GM23248 (cell line): ENCODE data around the gene KLK3.

Source experiments
- EZH2 ChIP-seq: fragments of 200-600 bp; sonication (generic); IDR thresholded peaks from 2 replicates; pipeline ENCODE4 v1.6.1; 2018; ENCODE audit warnings: antibody characterized with exemption, mild to moderate bottlenecking; ENCODE audit not compliant: insufficient read depth, poor library complexity, severe bottlenecking
- EZH2phosphoT487 ChIP-seq: fragments of 200-600 bp; sonication (generic); IDR thresholded peaks from 2 replicates; pipeline ENCODE4 v1.6.1; 2018; ENCODE audit warnings: antibody characterized with exemption, moderate library complexity, mild to moderate bottlenecking, low read depth; ENCODE audit not compliant: insufficient read depth

DNA sequence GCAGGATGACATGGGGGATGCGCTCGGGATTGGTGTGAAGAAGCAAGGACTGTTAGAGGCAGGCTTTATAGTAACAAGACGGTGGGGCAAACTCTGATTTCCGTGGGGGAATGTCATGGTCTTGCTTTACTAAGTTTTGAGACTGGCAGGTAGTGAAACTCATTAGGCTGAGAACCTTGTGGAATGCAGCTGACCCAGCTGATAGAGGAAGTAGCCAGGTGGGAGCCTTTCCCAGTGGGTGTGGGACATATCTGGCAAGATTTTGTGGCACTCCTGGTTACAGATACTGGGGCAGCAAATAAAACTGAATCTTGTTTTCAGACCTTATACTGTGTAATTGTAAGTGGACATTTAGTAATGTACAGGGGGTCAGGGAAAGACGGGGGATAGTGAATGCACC is 25.5 kb downstream of the KLK3 start:
- TF ChIP-seq EZH2 = no peak
- no peak for TF ChIP-seq EZH2phosphoT487
